Esophagus (tissue), 2 donors: Measurements from ENCODE around the gene HOXA3. TPM values are rescaled to one million over a fixed set of nuclear protein-coding genes. Genes with fewer than 3 reads are reported as not detected.

Experiments
- H3K27ac ChIP-seq, 2 donors: one replicate each; pipeline ENCODE4 v1.5.1; 2013; ENCODE audit warnings: low read depth in 2 of 2, mild to moderate bottlenecking in 2 of 2, inconsistent platforms in 1 of 2, low read length in 1 of 2, moderate library complexity in 1 of 2
- H3K27me3 ChIP-seq, 2 donors: one replicate each; pipeline ENCODE4 v1.6.1; 2013; ENCODE audit warnings: low read length in 2 of 2, control low read depth in 1 of 2, mild to moderate bottlenecking in 1 of 2; ENCODE audit not compliant: insufficient read depth in 2 of 2, control insufficient read depth in 1 of 2
- H3K36me3 ChIP-seq, 2 donors: one replicate each; pipeline ENCODE4 v1.6.1; 2013; ENCODE audit warnings: low read length in 1 of 2; ENCODE audit not compliant: control insufficient read depth in 2 of 2, insufficient read depth in 2 of 2
- H3K4me1 ChIP-seq, 2 donors: one replicate each; pipeline ENCODE4 v1.6.1; 2013; ENCODE audit warnings: low read length in 1 of 2; ENCODE audit not compliant: control insufficient read depth in 2 of 2, insufficient read depth in 2 of 2
- H3K4me3 ChIP-seq, 2 donors: one replicate each; pipeline ENCODE4 v1.5.1; 2013; ENCODE audit warnings: low read length in 2 of 2, mild to moderate bottlenecking in 2 of 2, low read depth in 1 of 2, moderate library complexity in 1 of 2
- H3K9me3 ChIP-seq, 2 donors: one replicate each; pipeline ENCODE4 v1.6.1; 2013; ENCODE audit warnings: mild to moderate bottlenecking in 2 of 2, low read depth in 1 of 2, low read length in 1 of 2, moderate library complexity in 1 of 2; ENCODE audit not compliant: control insufficient read depth in 2 of 2, insufficient read depth in 1 of 2
- WGBS, 2 donors: extraction: QIAGEN DNeasy Blood & Tissue Kit; methylation state at CpG; one replicate each; pipeline ENCODE4 v1.1.7; 2013; 5-methylcytosine and 5-hydroxymethylcytosine counted together
- polyA plus RNA-seq, 2 donors: library from polyadenylated mRNA; stranded (reverse); fragments of 200-250 nt; gene quantifications; one replicate each; pipeline ENCODE4 v1.2.3, GENCODE V29; 2013
- donor health status: healthy with polysubstance abuse.
- donor health status: Bipolar disorder and iron deficiency.

HOXA3 gene
- polyA plus RNA-seq, 2 donors = 3.3 to 4.3 TPM

DNA sequence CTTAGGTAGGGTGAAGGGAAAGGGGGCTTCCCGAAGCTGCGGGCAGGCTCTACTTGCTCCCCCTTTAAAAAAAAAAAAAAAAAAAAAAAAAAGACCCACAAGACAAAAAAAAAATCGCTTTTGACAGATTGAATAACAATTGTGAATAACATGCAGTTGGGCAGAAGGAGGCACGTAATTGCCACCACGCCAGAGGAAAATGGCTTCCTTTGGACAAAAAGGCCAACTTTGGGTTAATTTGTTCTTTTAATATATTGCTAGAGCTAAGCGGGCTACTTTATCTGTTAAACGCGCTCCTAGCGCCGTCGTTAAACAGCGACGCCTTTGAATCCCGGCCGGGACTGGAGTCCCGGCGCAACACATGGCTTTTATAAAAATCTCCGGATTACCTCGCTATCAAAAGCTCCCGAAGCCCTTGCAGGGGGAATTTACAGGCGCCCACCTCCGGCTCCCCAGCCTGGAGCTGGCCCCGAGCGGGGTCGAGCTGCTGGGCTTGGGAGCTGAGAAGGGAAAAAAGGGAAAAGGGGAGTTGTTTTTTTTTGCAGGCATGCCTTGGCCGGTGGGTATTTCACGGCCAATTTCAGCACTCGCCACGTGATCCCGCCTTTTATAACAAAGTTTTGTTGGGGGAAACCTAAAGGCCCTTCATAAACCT is 31.4 kb upstream of the HOXA3 start:
- H3K4me1 ChIP-seq = peaks cover 14 to 21% of the 10 kb centered on the region in 2 donors
- no peak overlapping the region for H3K27ac ChIP-seq

DNA sequence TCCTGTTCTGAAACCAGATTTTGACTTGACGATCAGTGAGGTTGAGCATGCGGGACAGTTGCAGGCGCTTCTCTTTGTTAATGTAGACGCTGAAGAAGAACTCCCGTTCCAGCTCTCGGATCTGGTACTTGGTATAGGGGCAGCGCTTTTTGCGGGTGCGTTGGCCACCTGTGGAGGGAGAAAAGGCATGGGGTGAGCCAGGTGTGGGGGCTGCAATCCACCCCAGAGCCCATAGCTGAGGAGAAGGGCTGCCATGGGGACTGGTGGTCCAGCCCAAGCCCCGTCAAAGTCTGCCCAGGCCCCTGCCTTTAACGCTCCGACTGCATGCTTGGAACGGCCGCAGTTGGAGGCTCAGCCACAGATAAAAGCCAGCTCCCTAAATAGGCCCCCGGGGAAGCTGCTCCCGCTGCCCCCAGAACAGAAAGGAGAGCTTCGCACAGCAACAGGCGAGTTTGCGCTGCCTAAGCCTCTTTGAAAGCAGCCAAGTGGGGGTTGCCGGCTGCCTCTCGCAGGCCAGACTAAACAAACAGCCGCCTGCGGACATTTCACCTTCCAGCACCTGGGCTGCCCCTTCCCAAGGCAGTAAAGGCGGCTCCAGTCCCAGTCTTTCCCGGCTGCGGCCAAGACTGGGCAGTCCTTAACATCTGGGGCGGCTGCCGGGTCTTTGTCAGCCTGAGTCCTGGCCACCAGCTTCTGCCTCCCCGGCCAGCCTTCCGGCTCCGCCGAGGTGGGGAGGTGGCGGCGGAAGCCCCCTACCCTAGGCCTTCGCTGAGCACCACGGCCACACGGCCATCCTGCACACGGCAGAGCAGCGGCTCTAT is 30.7 kb upstream of the HOXA3 start:
- H3K4me3 ChIP-seq = no peak overlapping the region
- peaks cover 0 to 3% of the 10 kb centered on the region in 2 donors for H3K9me3 ChIP-seq
- no peaks in the 10 kb centered on the region for H3K36me3 ChIP-seq
- H3K27me3 ChIP-seq = peaks cover 7 to 64% of the 10 kb centered on the region in 2 donors
- 14 to 15% methylated on average over 36 to 39 of the region's 39 CpGs for WGBS, 2 donors
- peaks cover 7 to 19% of the 10 kb centered on the region in 2 donors for H3K4me1 ChIP-seq
- no peak overlapping the region for H3K27ac ChIP-seq

More for the DNA sequence above, 31.4 kb upstream of the HOXA3 start:
- Histone ChIP-seq H3K36me3 (no peaks in the 10 kb centered on the region), H3K4me3 (peak overlapping the region in 1 of 2 donors; percentile 44), H3K9me3 (peaks cover 0 to 3% of the 10 kb centered on the region in 2 donors), H3K27me3 (peaks cover 7 to 70% of the 10 kb centered on the region in 2 donors)
- 6 to 8% methylated on average over 30 of the region's 30 CpGs for WGBS, 2 donors

DNA sequence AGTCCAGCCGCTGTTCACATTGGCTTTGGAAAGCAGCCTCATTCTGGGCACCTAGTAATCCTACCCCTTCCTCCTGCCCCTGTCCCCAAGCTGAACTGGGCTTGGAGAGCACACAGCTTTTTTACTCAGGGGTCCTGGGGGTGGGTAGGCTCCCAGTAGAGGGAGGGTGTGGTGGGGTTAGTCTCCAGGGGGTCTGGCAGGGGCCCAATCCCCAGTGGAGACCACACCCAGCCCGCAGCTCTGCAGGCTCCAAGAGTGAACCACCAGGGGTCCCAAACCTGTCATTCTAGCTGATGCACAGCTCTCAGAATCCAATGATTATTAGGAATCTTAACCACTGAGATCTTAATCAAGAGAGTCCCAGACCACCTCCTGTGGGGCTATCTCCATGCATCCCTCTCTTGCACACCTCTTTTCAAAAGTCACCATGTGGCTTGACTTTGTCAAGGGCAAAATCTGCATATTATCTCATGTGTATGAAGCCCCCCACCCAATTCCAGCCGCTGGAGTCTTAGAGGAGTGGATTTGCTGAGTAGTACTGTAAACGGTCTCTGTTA is 30.0 kb upstream of the HOXA3 start:
- H3K27ac ChIP-seq = no peak overlapping the region

DNA sequence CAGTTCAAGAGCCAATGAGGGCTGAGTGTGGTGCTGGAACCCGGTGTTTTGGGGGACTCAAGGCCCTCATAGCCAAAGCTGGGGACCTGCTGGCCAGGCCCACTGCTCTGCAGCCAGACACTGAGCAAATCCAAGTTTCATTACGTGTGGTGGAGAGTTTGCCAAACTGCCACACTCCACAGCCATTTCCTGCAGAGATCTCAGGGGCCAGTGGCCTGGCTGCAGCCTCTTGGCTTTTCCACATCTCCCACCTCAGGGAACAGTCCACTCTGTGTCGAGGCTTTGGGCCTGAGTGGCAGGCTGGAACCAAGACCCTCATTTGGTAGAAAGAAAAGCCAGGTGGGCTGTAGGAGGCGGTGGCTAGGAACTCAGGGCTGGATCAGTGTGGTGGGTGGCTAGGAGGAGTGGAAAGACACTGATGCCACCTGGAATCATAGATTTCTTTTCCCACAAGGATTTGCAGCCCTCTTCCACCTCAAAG is 29.5 kb upstream of the HOXA3 start:
- Histone ChIP-seq H3K9me3 (peaks cover 0 to 3% of the 10 kb centered on the region in 2 donors), H3K27ac (no peak overlapping the region), H3K27me3 (peaks cover 7 to 56% of the 10 kb centered on the region in 2 donors), H3K4me3 (no peak overlapping the region), H3K36me3 (no peaks in the 10 kb centered on the region), H3K4me1 (peaks cover 3 to 14% of the 10 kb centered on the region in 2 donors)
- 60 to 69% methylated on average over 4 of the region's 4 CpGs for WGBS, 2 donors

More for the DNA sequence above, 30.0 kb upstream of the HOXA3 start:
- WGBS, 2 donors = 31 to 36% methylated on average over 4 of the region's 4 CpGs
- Histone ChIP-seq H3K36me3 (no peaks in the 10 kb centered on the region), H3K4me1 (peaks cover 3 to 14% of the 10 kb centered on the region in 2 donors), H3K4me3 (no peak overlapping the region), H3K27me3 (peaks cover 7 to 58% of the 10 kb centered on the region in 2 donors), H3K9me3 (peaks cover 0 to 3% of the 10 kb centered on the region in 2 donors)

DNA sequence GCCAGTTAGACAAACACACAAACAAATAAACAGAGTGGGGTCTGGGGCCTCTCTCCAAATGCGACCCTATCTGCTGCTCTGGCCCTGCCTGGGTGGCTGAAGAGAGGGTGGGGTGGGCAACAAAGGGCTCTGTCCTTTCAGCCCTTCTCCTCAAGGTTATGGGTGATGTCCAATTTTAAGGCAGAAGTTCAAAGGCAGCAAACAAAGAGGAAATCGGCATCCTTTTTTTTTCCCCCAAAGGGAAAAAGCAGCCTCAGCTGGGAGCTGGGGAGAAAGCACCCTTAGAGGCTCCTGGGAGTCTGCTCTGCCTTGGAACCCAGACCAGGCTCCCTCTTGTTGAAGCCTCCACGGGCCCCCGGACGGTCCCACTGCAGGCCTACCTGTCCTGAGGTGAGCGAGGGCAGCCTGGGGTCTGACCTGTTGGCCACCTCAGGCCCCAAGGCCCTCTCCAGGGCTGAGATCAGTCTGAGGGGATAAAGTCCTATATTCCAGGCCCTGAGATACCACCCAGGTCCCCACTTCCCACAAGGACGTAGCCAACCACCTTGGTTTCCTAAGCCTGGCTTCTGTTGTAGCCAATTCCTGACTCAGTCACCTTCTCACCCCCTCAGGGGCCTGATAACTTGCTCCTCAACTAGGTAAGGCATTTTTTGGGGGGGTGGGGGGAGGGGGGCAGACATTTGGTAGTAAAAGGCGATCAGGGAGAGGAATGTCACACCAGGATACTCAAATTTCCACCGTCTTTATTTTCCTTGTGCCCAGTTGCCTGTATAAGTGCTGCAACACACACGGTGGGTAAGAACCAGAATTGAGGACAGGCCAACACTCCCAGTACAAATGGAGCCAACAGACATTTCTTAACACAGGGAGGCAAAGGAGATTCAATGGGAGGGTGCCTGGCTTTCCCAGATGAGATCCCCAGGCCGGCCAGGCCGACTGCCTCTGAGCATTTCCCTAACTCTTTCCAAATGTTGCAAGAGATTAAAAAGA is 28.3 kb upstream of the HOXA3 start:
- Histone ChIP-seq H3K36me3 (no peaks in the 10 kb centered on the region), H3K4me1 (peaks cover 3 to 14% of the 10 kb centered on the region in 2 donors), H3K9me3 (peaks cover 0 to 3% of the 10 kb centered on the region in 2 donors), H3K27me3 (peaks cover 14 to 48% of the 10 kb centered on the region in 2 donors), H3K4me3 (no peak overlapping the region), H3K27ac (no peak overlapping the region)
- WGBS, 2 donors = 58 to 79% methylated on average over 12 of the region's 12 CpGs

DNA sequence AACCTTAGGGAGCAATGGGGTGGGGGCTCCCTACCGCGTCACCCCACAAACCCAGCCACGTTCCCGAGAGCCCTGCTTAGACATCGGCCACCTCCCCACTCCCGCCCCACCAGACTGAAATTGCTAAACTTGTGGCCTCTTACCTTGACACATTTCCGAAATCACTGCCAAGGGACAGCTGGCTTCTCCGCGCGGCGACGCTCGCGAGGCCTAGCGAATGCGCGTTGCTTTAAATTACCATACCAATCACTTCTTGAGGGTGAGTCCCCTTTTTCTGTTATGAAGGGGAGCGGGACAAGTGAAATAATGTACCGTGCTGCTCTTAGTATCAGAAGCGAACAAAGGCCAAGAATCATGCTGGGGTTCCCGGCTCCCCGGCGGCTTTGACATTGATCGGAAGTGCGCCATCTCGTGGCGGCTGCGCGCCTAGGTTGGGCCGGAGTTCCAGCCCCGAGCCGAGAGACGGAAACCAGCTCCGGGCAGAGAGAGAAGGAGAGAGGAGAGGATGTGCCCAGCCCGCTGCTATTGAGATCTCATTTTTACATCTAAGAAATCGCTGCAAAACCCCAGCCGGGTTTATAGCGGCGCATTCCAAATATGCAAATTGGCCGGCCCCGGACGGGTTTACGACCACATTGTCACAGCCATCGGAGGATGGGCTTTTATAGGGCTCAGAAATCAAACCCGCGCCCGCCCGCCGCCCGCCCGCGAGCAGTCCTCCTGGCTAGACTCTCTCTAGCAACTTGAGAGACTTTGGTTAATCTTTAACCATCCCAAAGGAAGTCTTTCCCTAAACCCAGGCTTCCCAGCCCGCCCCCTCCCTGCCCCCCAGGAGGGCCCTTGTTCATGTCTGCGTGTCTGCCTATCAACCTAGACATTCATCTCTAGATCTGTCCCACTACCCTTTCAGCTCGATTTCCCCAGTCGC is 27.4 kb upstream of the HOXA3 start:
- H3K36me3 ChIP-seq = no peaks in the 10 kb centered on the region
- peaks cover 14 to 44% of the 10 kb centered on the region in 2 donors for H3K27me3 ChIP-seq
- H3K9me3 ChIP-seq = peaks cover 0 to 2% of the 10 kb centered on the region in 2 donors
- peak overlapping the region in 1 of 2 donors; percentile 1 for H3K4me3 ChIP-seq
- WGBS, 2 donors = 15 to 18% methylated on average over 56 of the region's 56 CpGs
- H3K27ac ChIP-seq = no peak overlapping the region
- peaks cover 3 to 8% of the 10 kb centered on the region in 2 donors for H3K4me1 ChIP-seq

DNA sequence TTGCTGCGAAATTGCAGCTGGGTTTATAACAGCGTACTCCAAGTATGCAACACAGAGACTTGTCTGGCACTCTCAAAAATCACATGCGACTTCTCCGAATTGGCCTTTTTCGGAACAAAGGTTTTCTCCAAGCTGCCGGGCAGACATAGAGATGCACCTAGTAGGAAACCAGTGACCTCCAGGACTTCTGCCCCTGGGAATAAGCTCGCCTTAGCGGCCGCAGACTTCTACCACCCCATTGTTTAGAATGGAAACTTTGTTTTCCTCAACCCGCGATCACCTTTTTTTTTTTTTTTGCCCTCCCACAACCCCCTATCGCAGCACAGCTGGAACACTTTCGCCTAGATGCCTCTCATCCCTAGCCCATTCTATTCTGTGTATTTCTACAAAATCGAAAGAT is 26.6 kb upstream of the HOXA3 start:
- H3K27me3 ChIP-seq = peaks cover 14 to 44% of the 10 kb centered on the region in 2 donors
- H3K27ac ChIP-seq = no peak overlapping the region
- 50 to 63% methylated on average over 12 to 14 of the region's 14 CpGs for WGBS, 2 donors
- H3K4me1 ChIP-seq = peaks cover 3 to 4% of the 10 kb centered on the region in 2 donors
- no peaks in the 10 kb centered on the region for H3K36me3 ChIP-seq
- H3K9me3 ChIP-seq = no peaks in the 10 kb centered on the region
- H3K4me3 ChIP-seq = no peak overlapping the region

DNA sequence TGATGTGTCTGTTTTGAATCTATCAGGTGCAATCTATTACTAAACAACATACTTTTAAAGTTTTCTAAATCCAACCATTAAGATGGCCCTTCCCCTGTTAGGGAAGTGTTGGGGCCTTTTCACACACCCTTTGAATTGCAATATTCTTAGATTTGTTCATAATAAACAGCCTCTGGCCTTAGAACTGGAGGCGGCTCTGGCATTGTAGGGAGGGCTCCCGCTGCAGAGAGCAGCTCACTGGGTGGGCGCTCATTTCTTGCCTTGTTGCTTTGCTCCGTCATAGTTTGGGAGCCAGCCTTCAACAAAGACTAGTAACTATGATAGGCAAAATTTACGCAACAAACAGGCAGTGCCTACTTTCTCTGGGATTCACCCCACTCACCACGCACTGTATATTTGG is 26.0 kb upstream of the HOXA3 start:
- Histone ChIP-seq H3K9me3 (no peaks in the 10 kb centered on the region), H3K36me3 (no peaks in the 10 kb centered on the region), H3K4me1 (peaks cover 2 to 4% of the 10 kb centered on the region in 2 donors), H3K27ac (no peak overlapping the region), H3K4me3 (no peak overlapping the region), H3K27me3 (peaks cover 14 to 42% of the 10 kb centered on the region in 2 donors)
- 83 to 92% methylated on average over 6 of the region's 6 CpGs for WGBS, 2 donors
